WERI-Rb-1 (cell line): ENCODE data around the gene FAM241B.

ENCODE experiments used
- DNase-seq: peaks from one replicate; pipeline ENCODE4 v3.0.0-alpha.2; 2020
- H3K27ac ChIP-seq: fragments of 250-450 bp; sonication (Bioruptor Pico); 2 replicates; pipeline ENCODE4 v1.5.1; 2020; ENCODE audit warnings: mild to moderate bottlenecking, moderate library complexity
- H3K27me3 ChIP-seq: fragments of 250-450 bp; sonication (Bioruptor Pico); 2 replicates; pipeline ENCODE4 v1.5.1; 2021; ENCODE audit warnings: mild to moderate bottlenecking, low read depth, moderate library complexity; ENCODE audit not compliant: insufficient read depth, severe bottlenecking
- H3K36me3 ChIP-seq: fragments of 250-450 bp; sonication (Bioruptor Pico); 2 replicates; pipeline ENCODE4 v1.5.1; 2020; ENCODE audit warnings: mild to moderate bottlenecking, moderate library complexity
- H3K4me3 ChIP-seq: 2 replicates; pipeline ENCODE4 v1.5.1; 2011; ENCODE audit warnings: low read depth, mild to moderate bottlenecking, control low read depth, low read length
- H3K9me3 ChIP-seq: fragments of 250-450 bp; sonication (Bioruptor Pico); 2 replicates; pipeline ENCODE4 v1.5.1; 2021; ENCODE audit warnings: mild to moderate bottlenecking, moderate library complexity; ENCODE audit not compliant: severe bottlenecking
- CTCF ChIP-seq: IDR thresholded peaks from 2 replicates; pipeline ENCODE4 v1.5.1; 2011; ENCODE audit warnings: low read depth, mild to moderate bottlenecking, control low read depth, inconsistent platforms, low read length

The FAM241B gene

GRCh38 chr10:69640196-69640980 lies 10.3 kb downstream of the FAM241B start:
- H3K36me3 ChIP-seq, result peaks cover 2% of the 10 kb centered on the region; the same call in 1 of the 2 replicates
- no peak for TF ChIP-seq CTCF
- no peaks in the 10 kb centered on the region for H3K9me3 ChIP-seq
- H3K27ac ChIP-seq, result no peak overlapping the region
- no peak for DNase-seq
- no peaks in the 10 kb centered on the region for H3K27me3 ChIP-seq
- H3K4me3 ChIP-seq, result no peak overlapping the region

- Histone ChIP-seq H3K27me3 (no peaks in the 10 kb centered on the region), H3K36me3 (no peaks in the 10 kb centered on the region), H3K27ac (no peak overlapping the region), H3K4me3 (no peak overlapping the region), H3K9me3 (no peaks in the 10 kb centered on the region)
- TF ChIP-seq CTCF, result no peak
- no peak for DNase-seq
Observed at GRCh38 chr10:69641261-69641980, 11.4 kb downstream of the FAM241B start.

- no peak for DNase-seq
- Histone ChIP-seq H3K4me3 (no peak overlapping the region), H3K27ac (no peak overlapping the region), H3K27me3 (no peaks in the 10 kb centered on the region), H3K36me3 (no peaks in the 10 kb centered on the region), H3K9me3 (no peaks in the 10 kb centered on the region)
- no peak for TF ChIP-seq CTCF
Observed at GRCh38 chr10:69642747-69643146, 12.7 kb downstream of the FAM241B start.

- Histone ChIP-seq H3K36me3 (no peaks in the 10 kb centered on the region), H3K27ac (no peak overlapping the region), H3K27me3 (no peaks in the 10 kb centered on the region), H3K9me3 (no peaks in the 10 kb centered on the region), H3K4me3 (no peak overlapping the region)
- no peak for TF ChIP-seq CTCF
- DNase-seq, result no peak
Observed at GRCh38 chr10:69643779-69644657, 14.0 kb downstream of the FAM241B start.

GRCh38 chr10:69644658-69645295 lies 14.7 kb downstream of the FAM241B start:
- H3K36me3 ChIP-seq, result no peaks in the 10 kb centered on the region
- no peaks in the 10 kb centered on the region for H3K9me3 ChIP-seq
- no peak overlapping the region for H3K4me3 ChIP-seq
- no peak overlapping the region for H3K27ac ChIP-seq
- H3K27me3 ChIP-seq, result no peaks in the 10 kb centered on the region
- TF ChIP-seq CTCF, result peak; percentile 87
- peak; percentile 72 for DNase-seq
